DMS 273 treated with DMSO at 0.1 percent for 48 hours (cell line): ENCODE results near the gene CUL2.
"Not testable (repeated sequence)": the region's sequence is repeated elsewhere in the genome, so short reads cannot be mapped to it uniquely, and the experiment has no call there.

Experiments
- DNase-seq: peaks from one replicate; lab custom pipeline; 2025; lab: John Stamatoyannopoulos, UW

CUL2 gene

GRCh38 chr10:35079763-35080162, 10.4 kb downstream of the CUL2 start:
- DNase-seq: no peak

DNA sequence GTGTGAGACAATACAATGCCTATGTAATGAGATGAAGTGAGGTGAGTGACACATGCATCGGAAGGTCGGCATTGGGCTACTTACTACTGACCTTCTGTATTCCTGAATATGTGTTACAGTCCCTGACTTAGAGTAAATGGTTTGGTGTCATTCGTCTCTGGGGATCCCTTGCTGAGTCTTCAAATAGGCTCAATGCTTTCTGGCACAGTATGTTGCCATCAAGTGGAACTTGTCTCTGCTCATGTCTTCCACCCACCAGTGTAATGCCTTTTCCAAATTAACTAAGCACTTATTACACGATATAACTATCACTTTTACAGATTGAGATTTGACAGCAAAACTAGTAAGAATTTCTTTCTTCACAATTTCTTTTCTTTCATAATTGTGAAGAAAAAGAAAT, 10.9 kb downstream of the CUL2 start:
- DNase-seq: no peak

GRCh38 chr10:35075228-35075627, 14.9 kb downstream of the CUL2 start:
- DNase-seq: no peak

- no peak for DNase-seq
These were observed 15.9 kb downstream of the CUL2 start for GRCh38 chr10:35074266-35074665.

DNA sequence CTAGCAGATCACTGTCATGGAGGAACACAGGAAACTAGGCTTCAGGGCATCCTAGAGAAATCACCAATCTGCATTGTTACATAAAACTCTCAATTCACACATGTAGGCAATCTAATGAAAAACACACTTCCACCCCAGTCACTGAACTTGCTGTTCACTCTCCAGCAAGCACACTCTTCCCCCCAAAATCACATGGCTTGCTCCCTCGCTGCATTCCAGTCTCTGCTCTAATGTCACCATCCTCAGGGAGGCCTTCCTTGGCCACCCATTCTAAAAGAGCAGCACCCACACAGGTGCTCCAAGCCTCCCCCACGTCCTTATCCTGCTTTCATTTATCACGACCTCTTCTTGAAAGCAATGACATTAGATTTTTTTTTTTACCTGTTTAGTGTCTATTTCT, 19.6 kb downstream of the CUL2 start:
- DNase-seq: no peak

GRCh38 chr10:35063837-35064454, 26.2 kb downstream of the CUL2 start:
- no peak for DNase-seq

DNA sequence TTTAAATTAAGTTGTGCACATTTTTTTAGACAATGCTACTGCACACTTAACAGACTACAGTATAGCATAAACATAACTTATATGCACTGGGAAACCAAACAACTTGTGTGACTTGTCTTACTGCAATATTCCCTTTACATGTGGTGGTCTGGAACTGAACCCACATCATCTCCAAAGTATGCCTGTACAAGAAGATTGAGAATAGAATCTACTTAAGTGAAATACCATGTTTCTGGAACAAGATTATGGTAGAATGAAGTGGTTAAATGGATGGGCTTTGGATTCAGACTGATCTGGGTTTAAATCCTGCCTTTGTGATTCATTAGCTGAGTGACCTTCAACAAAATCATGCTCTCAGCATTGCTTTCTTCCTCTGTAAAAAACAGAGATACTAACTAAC, 30.7 kb downstream of the CUL2 start:
- no peak for DNase-seq

GRCh38 chr10:35058686-35059085, 31.5 kb downstream of the CUL2 start:
- no peak for DNase-seq

GRCh38 chr10:35058134-35058533, 32.0 kb downstream of the CUL2 start:
- no peak for DNase-seq

GRCh38 chr10:35056686-35057085, 33.5 kb downstream of the CUL2 start:
- DNase-seq: no peak

DNA sequence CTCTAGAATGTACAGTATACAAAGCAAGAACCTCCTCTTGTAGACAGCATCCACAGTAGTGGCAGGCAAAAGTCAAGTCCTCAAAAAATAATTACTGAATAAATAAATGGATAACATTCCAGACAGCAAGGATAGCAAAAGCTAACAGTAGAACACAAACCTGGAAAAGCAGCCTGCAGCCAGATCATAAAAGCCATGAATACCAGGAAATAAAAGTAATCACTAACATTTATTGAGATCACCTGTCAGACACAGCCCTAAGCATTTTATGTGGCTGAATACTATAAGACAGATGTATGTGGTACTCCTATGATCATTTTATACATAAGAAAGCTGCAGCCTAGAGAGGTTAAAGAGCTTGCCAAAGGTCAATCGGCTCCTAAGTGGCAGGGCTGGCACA, 34.0 kb downstream of the CUL2 start:
- no peak for DNase-seq

DNA sequence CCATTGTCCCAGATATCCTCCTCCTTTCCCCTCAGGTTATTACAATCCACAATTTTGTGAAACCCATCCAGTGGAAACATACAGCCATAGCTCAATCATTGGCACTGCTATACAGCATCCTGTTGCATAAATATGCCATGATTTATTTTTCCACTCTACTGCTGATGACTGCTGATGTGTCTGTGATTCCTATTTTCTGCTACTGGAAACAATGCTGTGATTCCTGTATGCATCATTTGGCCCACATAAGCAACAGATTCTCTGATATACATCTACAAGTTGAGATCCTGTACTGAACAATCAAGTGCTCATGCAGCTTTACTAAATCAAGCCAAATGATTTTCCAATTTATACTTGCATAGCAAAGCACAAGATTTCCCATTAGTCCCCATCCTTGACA, 39.6 kb downstream of the CUL2 start:
- no peak for DNase-seq

DNA sequence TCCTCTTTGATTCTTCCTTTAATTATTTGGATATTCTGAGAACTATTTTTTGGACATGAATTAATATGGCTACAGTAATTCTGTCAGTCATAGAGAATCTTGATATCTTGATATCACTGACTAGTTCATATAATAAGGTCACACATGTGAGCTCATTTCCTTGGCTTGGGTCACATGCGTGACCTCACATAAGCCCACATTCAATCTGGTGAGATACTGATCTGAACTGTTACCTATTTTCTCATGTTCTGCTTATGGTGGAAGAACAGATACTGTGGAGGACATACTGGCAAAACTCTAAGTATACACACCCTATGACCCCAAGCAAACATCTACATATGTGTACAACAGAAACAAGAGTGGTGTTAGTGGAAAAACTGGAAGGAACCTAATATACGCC, 44.1 kb downstream of the CUL2 start:
- no peak for DNase-seq

DNA sequence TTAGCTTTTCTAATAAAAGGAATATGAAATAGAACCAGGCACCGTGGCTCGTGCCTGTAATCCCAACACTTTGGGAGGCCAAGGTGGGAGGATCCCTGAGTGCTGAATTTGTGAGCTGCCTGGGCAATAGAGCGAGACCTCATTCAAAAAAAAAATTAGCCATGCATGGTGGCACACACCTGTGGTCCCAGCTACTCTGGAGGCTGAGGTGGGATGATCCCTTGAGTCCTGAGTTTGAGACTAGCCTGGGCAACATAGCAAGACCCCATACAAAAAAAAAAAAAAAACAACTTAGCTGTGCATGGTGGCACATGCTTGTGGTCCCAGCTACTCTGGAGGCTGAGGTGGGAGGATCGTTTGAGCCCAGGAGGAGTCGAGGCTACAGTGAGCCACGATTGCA, 44.9 kb downstream of the CUL2 start:
- DNase-seq: not testable (repeated sequence)

GRCh38 chr10:35043796-35044344, 46.3 kb downstream of the CUL2 start:
- no peak for DNase-seq

DNA sequence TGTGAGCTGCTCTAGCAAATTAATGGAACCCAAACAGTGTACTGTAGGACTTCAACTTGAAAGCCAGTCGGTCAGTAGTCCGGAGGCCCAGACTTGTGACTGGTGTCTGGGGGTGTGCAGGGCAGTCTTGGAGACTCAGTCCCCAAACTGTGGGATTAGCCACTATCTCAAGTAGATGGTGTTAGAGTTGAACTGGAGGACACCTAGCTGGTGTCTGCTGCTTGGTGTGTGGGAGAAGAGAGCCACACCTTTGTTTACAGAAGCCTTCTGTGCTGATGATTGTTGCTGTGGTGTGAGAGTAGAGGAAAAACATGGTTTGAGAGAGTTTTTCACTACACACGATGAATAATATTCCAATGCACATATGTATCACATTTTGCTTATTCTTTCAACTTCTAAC, 47.4 kb downstream of the CUL2 start:
- DNase-seq: no peak

GRCh38 chr10:35041502-35041879, 48.6 kb downstream of the CUL2 start:
- DNase-seq: no peak

GRCh38 chr10:35040760-35041501, 49.2 kb downstream of the CUL2 start:
- no peak for DNase-seq

GRCh38 chr10:35037104-35037503, 53.0 kb downstream of the CUL2 start:
- no peak for DNase-seq

- DNase-seq: no peak
These were observed 54.5 kb downstream of the CUL2 start for GRCh38 chr10:35035606-35036005.

- DNase-seq: no peak
These were observed 62.6 kb downstream of the CUL2 start for GRCh38 chr10:35027567-35027966.

DNA sequence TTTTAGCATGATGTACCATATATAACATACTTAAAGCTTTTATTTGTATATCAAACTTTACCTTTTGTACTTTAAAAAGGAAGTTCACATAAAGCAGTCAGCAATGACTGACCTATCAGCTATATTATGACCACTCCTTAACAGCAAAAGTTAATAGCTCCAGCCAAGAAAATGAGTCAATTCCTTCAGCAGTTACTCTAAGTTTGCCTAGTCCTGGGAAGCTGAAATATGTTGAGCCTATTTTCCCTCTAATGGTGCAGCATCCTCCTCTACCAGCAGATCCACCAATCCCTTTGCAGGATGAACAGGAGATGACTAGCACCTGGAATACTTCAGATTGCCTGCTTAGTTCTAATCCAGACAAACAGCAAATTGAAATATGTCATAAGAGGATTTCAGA, 64.2 kb downstream of the CUL2 start:
- no peak for DNase-seq

GRCh38 chr10:35020481-35020880, 69.7 kb downstream of the CUL2 start:
- DNase-seq: no peak
